ENCODE data around the gene ALKBH8.

The ALKBH8 gene

DNA sequence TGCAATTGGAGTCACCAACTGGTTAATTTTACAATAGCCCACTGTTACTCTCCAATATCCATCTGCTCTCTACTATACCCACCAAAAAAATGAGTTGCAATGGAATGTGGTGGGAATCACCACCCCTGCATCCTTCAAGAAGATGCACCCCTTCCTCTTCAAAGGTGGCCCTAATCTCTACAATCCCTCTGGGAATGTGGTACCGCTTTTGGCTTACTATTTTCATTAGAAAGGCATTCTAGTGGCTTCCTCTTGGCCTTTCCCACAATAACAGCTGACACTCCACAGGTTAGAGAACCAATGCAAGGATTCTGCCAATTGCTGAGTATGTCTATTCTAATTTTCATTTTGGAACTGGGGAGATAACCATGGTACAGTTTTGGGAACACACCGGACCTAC lies 74.7 kb downstream of the ALKBH8 start:
- TF ChIP-seq, protein P1, sequence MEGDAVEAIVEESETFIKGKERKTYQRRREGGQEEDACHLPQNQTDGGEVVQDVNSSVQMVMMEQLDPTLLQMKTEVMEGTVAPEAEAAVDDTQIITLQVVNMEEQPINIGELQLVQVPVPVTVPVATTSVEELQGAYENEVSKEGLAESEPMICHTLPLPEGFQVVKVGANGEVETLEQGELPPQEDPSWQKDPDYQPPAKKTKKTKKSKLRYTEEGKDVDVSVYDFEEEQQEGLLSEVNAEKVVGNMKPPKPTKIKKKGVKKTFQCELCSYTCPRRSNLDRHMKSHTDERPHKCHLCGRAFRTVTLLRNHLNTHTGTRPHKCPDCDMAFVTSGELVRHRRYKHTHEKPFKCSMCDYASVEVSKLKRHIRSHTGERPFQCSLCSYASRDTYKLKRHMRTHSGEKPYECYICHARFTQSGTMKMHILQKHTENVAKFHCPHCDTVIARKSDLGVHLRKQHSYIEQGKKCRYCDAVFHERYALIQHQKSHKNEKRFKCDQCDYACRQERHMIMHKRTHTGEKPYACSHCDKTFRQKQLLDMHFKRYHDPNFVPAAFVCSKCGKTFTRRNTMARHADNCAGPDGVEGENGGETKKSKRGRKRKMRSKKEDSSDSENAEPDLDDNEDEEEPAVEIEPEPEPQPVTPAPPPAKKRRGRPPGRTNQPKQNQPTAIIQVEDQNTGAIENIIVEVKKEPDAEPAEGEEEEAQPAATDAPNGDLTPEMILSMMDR (conservative IDR thresholded peaks at IDR 0.05; ENCODE audit: low read depth, low read length): no peak
- DNase-seq (ENCODE audit: low read depth): no peak
- no peak overlapping the region for H3K4me3 ChIP-seq (ENCODE audit: low read length)

DNA sequence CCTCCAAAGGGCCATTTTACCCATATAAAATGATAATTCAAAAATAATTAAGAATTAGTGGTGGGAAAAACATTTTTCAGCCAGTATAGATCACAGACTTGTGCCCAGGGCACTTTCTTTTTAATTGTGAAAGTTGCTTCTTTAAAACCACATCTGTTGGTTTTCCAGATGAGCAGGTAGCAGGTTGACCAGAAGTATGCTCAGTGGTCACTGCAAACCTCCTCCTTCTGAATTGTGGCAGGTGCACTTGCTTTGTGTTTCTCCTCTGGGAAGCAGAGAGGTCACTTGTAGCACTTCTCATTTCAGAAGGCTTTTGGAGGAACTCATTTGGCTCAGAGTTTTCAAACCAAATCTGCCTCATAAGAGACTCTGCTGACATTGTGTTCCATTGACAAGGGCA lies 83.3 kb downstream of the ALKBH8 start:
- DNase-seq (ENCODE audit: low read depth): no peak
- TF ChIP-seq, protein P1 (conservative IDR thresholded peaks at IDR 0.05; ENCODE audit: low read depth, low read length): no peak
- H3K4me3 ChIP-seq (ENCODE audit: low read length): no peak overlapping the region

DNA sequence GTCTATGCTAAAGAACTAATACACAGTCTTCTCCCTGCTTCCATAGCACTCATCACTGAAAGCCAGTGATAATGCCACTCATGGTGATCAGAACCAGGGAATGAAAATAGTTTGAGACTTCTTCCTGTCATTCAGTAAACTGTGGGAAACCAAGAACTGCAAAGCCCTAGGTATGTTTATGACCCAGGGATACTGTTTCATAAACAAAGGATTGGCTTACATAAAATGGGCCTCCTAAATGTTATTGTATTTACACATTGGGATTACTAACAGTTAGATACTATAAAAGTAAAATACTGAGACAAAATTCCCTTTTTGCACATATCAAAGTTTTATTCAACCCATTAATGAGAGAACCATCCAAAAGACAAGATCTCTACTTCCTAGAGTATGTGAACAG lies 86.6 kb downstream of the ALKBH8 start:
- no peak for DNase-seq (ENCODE audit: low read depth)
- TF ChIP-seq, protein P1 (conservative IDR thresholded peaks at IDR 0.05; ENCODE audit: low read depth, low read length): no peak
- no peak overlapping the region for H3K4me3 ChIP-seq (ENCODE audit: low read length)

DNA sequence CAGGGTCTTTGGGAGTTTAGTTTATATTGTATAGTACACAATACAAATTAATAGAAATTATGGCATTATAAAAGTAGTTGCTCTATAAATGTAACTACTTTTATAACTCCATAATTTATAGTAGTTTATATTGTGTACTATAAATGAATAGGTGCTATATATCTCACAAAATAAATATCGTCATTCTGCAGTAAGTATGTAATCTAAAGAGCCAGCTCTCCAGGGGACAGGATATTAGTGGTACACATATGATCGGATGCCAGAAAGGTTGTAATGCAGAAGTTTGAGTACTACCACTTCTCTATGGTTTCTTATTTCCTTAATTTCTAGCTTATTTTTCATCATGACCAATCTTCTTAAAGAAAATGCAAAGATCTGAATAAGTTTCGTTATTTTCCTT lies 87.7 kb downstream of the ALKBH8 start:
- no peak for DNase-seq (ENCODE audit: low read depth)
- no peak overlapping the region for H3K4me3 ChIP-seq (ENCODE audit: low read length)
- TF ChIP-seq, protein P1 (conservative IDR thresholded peaks at IDR 0.05; ENCODE audit: low read depth, low read length): no peak

DNA sequence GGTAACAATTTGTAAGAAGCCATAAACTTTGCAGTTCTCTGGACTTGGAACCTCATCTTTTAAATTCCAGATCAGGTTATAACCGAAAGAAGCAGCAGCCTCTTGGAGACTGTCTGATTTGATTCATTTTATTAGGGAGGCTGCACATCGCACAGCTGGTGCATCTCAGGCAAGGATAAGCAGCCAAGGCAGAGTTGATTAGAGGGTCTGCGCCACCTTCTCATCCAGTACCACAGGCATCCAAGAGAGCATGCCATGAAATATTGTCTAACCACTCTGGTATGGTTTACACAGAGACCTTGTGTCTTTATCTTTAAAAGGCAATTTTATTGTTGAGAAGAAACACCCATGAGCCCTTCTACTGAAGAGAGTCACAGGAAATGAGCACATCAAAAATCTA lies 91.7 kb downstream of the ALKBH8 start:
- TF ChIP-seq, protein P1 (conservative IDR thresholded peaks at IDR 0.05; ENCODE audit: low read depth, low read length): no peak
- H3K4me3 ChIP-seq (ENCODE audit: low read length): no peak overlapping the region
- DNase-seq (ENCODE audit: low read depth): no peak

DNA sequence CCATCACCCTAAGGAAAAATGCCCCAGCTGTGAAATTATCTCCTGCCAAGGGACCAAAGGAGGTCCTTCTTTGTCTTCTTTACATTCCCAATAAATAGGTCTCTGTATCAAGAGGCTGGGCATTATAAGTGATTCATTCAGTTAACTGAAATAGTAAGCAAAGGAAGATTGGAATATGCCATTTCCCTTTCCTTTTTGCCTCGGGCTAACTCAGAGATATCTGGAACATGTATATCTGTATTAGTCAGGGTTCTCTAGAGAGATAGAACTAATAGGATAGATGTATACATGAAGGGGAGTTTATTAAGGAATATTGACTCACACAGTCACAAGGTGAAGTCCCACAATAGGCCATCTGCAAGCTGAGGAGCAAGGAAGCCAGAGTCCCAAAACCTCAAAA lies 92.6 kb downstream of the ALKBH8 start:
- DNase-seq (ENCODE audit: low read depth): no peak
- TF ChIP-seq, protein P1 (conservative IDR thresholded peaks at IDR 0.05; ENCODE audit: low read depth, low read length): no peak
- H3K4me3 ChIP-seq (ENCODE audit: low read length): no peak overlapping the region

DNA sequence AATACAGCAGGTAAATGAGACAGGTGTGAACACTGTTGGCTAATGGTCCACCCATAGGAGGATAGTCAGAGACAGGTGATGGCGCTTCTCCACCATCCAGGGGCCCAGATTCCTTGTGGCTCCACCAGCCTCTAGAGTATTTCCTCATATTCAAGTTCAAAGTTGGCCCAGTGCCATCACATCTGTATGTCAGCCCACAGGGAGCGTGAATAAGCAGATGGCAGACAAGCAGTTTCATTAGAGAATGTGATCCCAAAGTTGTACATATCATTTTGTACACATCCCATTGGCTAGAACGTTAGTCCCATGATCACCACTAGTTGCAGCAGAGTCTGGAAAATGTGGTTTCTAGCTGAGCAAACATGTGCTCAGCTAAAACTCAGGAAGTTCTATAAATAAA lies 96.9 kb downstream of the ALKBH8 start:
- no peak for DNase-seq (ENCODE audit: low read depth)
- TF ChIP-seq, protein P1 (conservative IDR thresholded peaks at IDR 0.05; ENCODE audit: low read depth, low read length): no peak

More for the DNA sequence above, 96.9 kb downstream of the ALKBH8 start:
- H3K4me3 ChIP-seq (ENCODE audit: low read length): no peak overlapping the region
